B cell (primary cell): ENCODE data around the gene URB1. TPM values are rescaled to one million over a fixed set of nuclear protein-coding genes. Genes with fewer than 3 reads are reported as not detected.

Source experiments
- ATAC-seq: fragments of 200-7000 bp; cut with Tn5 transposase; one replicate; pipeline ENCODE4 v1.10.0; 2021; ENCODE audit warnings: low read depth, mild to moderate bottlenecking, moderate number of reproducible peaks, moderate library complexity
- CTCF ChIA-PET: fragments of 350-600 bp; sonication (Branson Sonifier 250); formaldehyde crosslinking; loops from one replicate; lab custom pipeline; 2021; ENCODE audit warnings: antibody characterized with exemption, inconsistent platforms; lab: Charles Lee
- POLR2A ChIA-PET: fragments of 350-600 bp; sonication (Branson Sonifier 250); formaldehyde crosslinking; loops from one replicate; lab custom pipeline; 2021; ENCODE audit warnings: antibody characterized with exemption; lab: Charles Lee
- DNase-seq: peaks from one replicate; pipeline ENCODE4 v3.0.0; 2013
- H2AFZ ChIP-seq: 2 replicates; pipeline ENCODE4 v1.6.1; 2012; ENCODE audit warnings: mild to moderate bottlenecking, low read depth, low read length; ENCODE audit not compliant: insufficient read depth, poor library complexity, severe bottlenecking
- H3K27ac ChIP-seq, 2 donors: 1 replicate in 1 of 2; 2 replicates in 1 of 2; pipeline ENCODE4 v1.5.1; 2012 to 2013; ENCODE audit warnings: low read length in 2 of 2, mild to moderate bottlenecking in 2 of 2, moderate library complexity in 1 of 2
- H3K27me3 ChIP-seq, 4 experiments: fragments of 200-600 bp in 1 of 4; sonication (generic) in 1 of 4; replicated peaks in 1 of 4; 1 replicate in 2 of 4; 2 replicates in 2 of 4; pipeline versions ENCODE4 v1.6.1 to v1.7.0; 2013 to 2016; ENCODE audit warnings: low read length in 3 of 4, mild to moderate bottlenecking in 2 of 4, mixed read lengths in 1 of 4, moderate library complexity in 1 of 4; ENCODE audit not compliant: insufficient read depth in 4 of 4, control insufficient read depth in 3 of 4; ENCODE audit errors: control extremely low read depth in 1 of 4
- H3K36me3 ChIP-seq, 2 experiments: replicated peaks in 1 of 2; 1 replicate in 1 of 2; 2 replicates in 1 of 2; pipeline versions ENCODE4 v1.6.1 to v1.7.1; 2013; ENCODE audit warnings: low read length in 1 of 2; ENCODE audit not compliant: insufficient read depth in 2 of 2, control insufficient read depth in 1 of 2; ENCODE audit errors: control extremely low read depth in 1 of 2, extremely low read depth in 1 of 2
- H3K4me1 ChIP-seq, 2 donors: fragments of 200-600 bp in 1 of 2; sonication (generic) in 1 of 2; 1 replicate in 1 of 2; 2 replicates in 1 of 2; pipeline versions ENCODE4 v1.5.1 to v1.6.1; 2013 to 2017; ENCODE audit warnings: low read length in 2 of 2; ENCODE audit not compliant: control insufficient read depth in 2 of 2, insufficient read depth in 2 of 2
- H3K4me2 ChIP-seq: replicated peaks from 2 replicates; pipeline ENCODE3; 2012; ENCODE audit warnings: mild to moderate bottlenecking, low read depth, low read length; ENCODE audit not compliant: poor library complexity, severe bottlenecking
- H3K4me3 ChIP-seq, 5 experiments: fragments of 200-600 bp in 1 of 5; sonication (generic) in 1 of 5; 1 replicate in 3 of 5; 2 replicates in 2 of 5; pipeline versions ENCODE4 v1.5.1 to v1.7.0; 2011 to 2016; ENCODE audit warnings: low read length in 4 of 5, mild to moderate bottlenecking in 4 of 5, low read depth in 2 of 5, control low read depth in 1 of 5, moderate library complexity in 1 of 5; ENCODE audit not compliant: insufficient read depth in 1 of 5; ENCODE audit errors: control extremely low read depth in 1 of 5, extremely low read depth in 1 of 5
- H3K79me2 ChIP-seq: fragments of 200-600 bp; sonication (generic); one replicate; pipeline ENCODE4 v1.6.0; 2016; ENCODE audit warnings: low read length; ENCODE audit not compliant: control insufficient read depth, insufficient read depth
- H3K9ac ChIP-seq: fragments of 200-600 bp; sonication (generic); 2 replicates; pipeline ENCODE4 v1.6.1; 2017; ENCODE audit warnings: mild to moderate bottlenecking, low read length, moderate library complexity
- H3K9me3 ChIP-seq, 3 donors: one replicate each; pipeline versions ENCODE4 v1.6.1 to v1.7.1; 2013; ENCODE audit warnings: low read length in 2 of 3; ENCODE audit not compliant: control insufficient read depth in 2 of 3, insufficient read depth in 1 of 3; ENCODE audit errors: control extremely low read depth in 1 of 3
- H4K20me1 ChIP-seq: 2 replicates; pipeline ENCODE4 v1.6.0; 2012; ENCODE audit warnings: mild to moderate bottlenecking, low read length; ENCODE audit not compliant: insufficient read depth, control insufficient read depth, poor library complexity, severe bottlenecking
- H3K27ac Mint-ChIP-seq: one replicate; pipeline ENCODE4 v1.8.0; 2021; ENCODE audit warnings: mixed read lengths
- H3K27me3 Mint-ChIP-seq: one replicate; pipeline ENCODE4 v1.8.0; 2021; ENCODE audit warnings: mixed read lengths
- H3K4me1 Mint-ChIP-seq: one replicate; pipeline ENCODE4 v1.8.0; 2021; ENCODE audit warnings: mixed read lengths
- H3K4me3 Mint-ChIP-seq: one replicate; pipeline ENCODE4 v1.8.0; 2021; ENCODE audit warnings: mixed read lengths
- H3K9me3 Mint-ChIP-seq: one replicate; pipeline ENCODE4 v1.8.0; 2022; ENCODE audit warnings: mixed read lengths; ENCODE audit not compliant: insufficient read depth
- EZH2 ChIP-seq: IDR thresholded peaks from 2 replicates; pipeline ENCODE4 v1.6.1; 2012; ENCODE audit warnings: borderline replicate concordance, low read depth, mild to moderate bottlenecking, moderate library complexity, low read length; ENCODE audit not compliant: insufficient read depth, poor library complexity, severe bottlenecking
- WGBS: methylation state at CpG from one replicate; pipeline ENCODE4 v1.1.5; 2013; ENCODE audit warnings: missing lambda C conversion rate; ENCODE audit not compliant: insufficient coverage; 5-methylcytosine and 5-hydroxymethylcytosine counted together
- intact Hi-C: fragments of 100-400 bp; cut with micrococcal nuclease; formaldehyde crosslinking; loops from one replicate; pipeline ENCODE4 v1.10.0; 2022
- polyA plus RNA-seq: library from polyadenylated mRNA; depleted of rRNA; stranded (reverse); fragments of >200 nt; gene quantifications from 2 replicates; pipeline ENCODE4 v1.2.3, GENCODE V29; 2012
- total RNA-seq, 2 donors: library from RNA; stranded (reverse); fragments of 120-200 nt in 1 of 2; gene quantifications; 1 replicate in 1 of 2; 2 replicates in 1 of 2; pipeline versions ENCODE4 v1.2.3 to v1.2.4, GENCODE V29; 2013 to 2022
- TF ChIP-seq, protein P1 (sequence below): fragments of 200-600 bp; IDR thresholded peaks from one replicate; pipeline ENCODE4 v1.8.0; 2022; ENCODE audit warnings: antibody characterized with exemption, mild to moderate bottlenecking

The URB1 gene
- total and polyA plus RNA-seq, 2 donors (not counting 1 experiment from before 2014, with no cell fraction given): 4.7 to 15.2 TPM

DNA sequence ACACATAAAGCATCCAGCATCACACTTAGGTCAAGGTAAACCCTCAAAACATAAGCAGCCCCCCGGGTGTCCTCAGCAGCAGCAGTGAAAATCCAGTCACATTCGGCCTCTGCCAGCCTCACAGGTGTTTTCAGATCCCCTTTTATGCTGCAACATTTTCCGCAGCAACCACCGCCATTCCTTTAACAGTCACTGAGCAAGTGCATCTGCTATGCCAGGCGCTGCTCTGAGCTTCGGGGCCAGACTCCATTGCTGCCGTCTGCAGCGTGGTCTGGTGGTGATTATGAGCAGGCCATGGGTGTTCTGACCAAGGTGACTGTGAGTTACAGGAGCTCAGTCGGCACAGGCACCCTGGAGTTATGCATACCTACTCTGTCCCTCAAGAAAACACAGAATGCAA lies 4.5 kb downstream of the URB1 start:
- no peak overlapping the region for H3K27ac ChIP-seq
- H3K9me3 Mint-ChIP-seq: no peaks in the 10 kb centered on the region
- no peak overlapping the region for H2AFZ ChIP-seq
- no peak for DNase-seq
- H3K79me2 ChIP-seq: peaks cover 54% of the 10 kb centered on the region
- no peak overlapping the region for H3K4me2 ChIP-seq
- no peak for TF ChIP-seq EZH2
- TF ChIP-seq, protein P1, sequence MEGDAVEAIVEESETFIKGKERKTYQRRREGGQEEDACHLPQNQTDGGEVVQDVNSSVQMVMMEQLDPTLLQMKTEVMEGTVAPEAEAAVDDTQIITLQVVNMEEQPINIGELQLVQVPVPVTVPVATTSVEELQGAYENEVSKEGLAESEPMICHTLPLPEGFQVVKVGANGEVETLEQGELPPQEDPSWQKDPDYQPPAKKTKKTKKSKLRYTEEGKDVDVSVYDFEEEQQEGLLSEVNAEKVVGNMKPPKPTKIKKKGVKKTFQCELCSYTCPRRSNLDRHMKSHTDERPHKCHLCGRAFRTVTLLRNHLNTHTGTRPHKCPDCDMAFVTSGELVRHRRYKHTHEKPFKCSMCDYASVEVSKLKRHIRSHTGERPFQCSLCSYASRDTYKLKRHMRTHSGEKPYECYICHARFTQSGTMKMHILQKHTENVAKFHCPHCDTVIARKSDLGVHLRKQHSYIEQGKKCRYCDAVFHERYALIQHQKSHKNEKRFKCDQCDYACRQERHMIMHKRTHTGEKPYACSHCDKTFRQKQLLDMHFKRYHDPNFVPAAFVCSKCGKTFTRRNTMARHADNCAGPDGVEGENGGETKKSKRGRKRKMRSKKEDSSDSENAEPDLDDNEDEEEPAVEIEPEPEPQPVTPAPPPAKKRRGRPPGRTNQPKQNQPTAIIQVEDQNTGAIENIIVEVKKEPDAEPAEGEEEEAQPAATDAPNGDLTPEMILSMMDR: no peak
- 90% methylated on average over 8 of the region's 9 CpGs for WGBS
- POLR2A ChIA-PET: no interaction called here
- peaks cover 0 to 4% (median 0%) of the 10 kb centered on the region in 3 donors for H3K9me3 ChIP-seq
- H3K27me3 Mint-ChIP-seq: no peaks in the 10 kb centered on the region
- H3K4me1 Mint-ChIP-seq: peaks cover 31% of the 10 kb centered on the region
- peaks cover 3 to 31% of the 10 kb centered on the region in 2 experiments for H3K36me3 ChIP-seq
- no peaks in the 10 kb centered on the region for H3K27me3 ChIP-seq
- ATAC-seq: no peak
- H3K27ac Mint-ChIP-seq: no peak overlapping the region
- peaks cover 9 to 14% of the 10 kb centered on the region in 2 donors for H3K4me1 ChIP-seq
- H3K4me3 Mint-ChIP-seq: no peak overlapping the region
- CTCF ChIA-PET: no interaction called here
- H3K4me3 ChIP-seq: no peak overlapping the region
- H4K20me1 ChIP-seq: peaks cover 52% of the 10 kb centered on the region
- intact Hi-C loops: no loop called here
- no peak overlapping the region for H3K9ac ChIP-seq

DNA sequence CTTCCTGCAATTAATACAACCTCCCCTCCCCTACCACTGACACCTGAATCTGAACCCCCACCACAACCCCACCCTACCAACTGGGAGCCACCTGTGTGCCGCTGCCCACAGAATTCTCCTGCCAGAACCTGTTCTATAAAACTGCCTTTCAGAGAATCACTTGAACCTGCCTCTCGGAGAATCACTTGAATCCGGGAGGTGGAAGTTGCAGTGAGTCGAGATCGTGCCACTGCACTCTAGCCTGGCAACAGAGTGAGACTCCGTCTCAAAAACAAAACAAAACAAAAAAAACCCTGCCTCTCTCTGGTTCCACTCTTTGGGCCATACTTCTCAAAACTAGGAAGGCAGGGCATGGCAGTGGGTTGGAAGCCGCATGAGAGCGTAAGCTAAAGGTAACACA lies 5.7 kb downstream of the URB1 start:
- CTCF ChIA-PET: no interaction called here
- TF ChIP-seq, protein P1: no peak
- no peak for TF ChIP-seq EZH2
- intact Hi-C loops: no loop called here
- H3K4me1 Mint-ChIP-seq: peaks cover 23% of the 10 kb centered on the region
- H3K4me1 ChIP-seq: peaks cover 5 to 7% of the 10 kb centered on the region in 2 donors
- no peak overlapping the region for H2AFZ ChIP-seq
- H3K79me2 ChIP-seq: peaks cover 51% of the 10 kb centered on the region
- H3K27me3 Mint-ChIP-seq: no peaks in the 10 kb centered on the region
- H3K36me3 ChIP-seq: peaks cover 3 to 43% of the 10 kb centered on the region in 2 experiments
- no peaks in the 10 kb centered on the region for H3K27me3 ChIP-seq
- no peak overlapping the region for H3K4me3 Mint-ChIP-seq
- POLR2A ChIA-PET: no interaction called here
- ATAC-seq (no peak), DNase-seq (no peak)
- no peak overlapping the region for H3K4me3 ChIP-seq
- 97% methylated on average over 6 of the region's 8 CpGs for WGBS
- no peak overlapping the region for H3K27ac Mint-ChIP-seq
- H3K9me3 Mint-ChIP-seq: no peaks in the 10 kb centered on the region
- H3K9me3 ChIP-seq: no peaks in the 10 kb centered on the region
- no peak overlapping the region for H3K9ac ChIP-seq
- H3K4me2 ChIP-seq: no peak overlapping the region
- H3K27ac ChIP-seq: no peak overlapping the region
- peaks cover 52% of the 10 kb centered on the region for H4K20me1 ChIP-seq
